K562 (cell line): ENCODE data around the gene VMP1.

Experiments used
- ARNT ChIP-seq, 2 experiments: fragments of 450-650 bp; IDR thresholded peaks; 2 replicates each; pipeline ENCODE4 v1.6.1; 2016; ENCODE audit warnings: mild to moderate bottlenecking in 1 of 2
- FOXA1 ChIP-seq: fragments of 450-650 bp; IDR thresholded peaks from 2 replicates; pipeline ENCODE4 v1.6.1; 2016; ENCODE audit warnings: mild to moderate bottlenecking, borderline replicate concordance
- MBD1 ChIP-seq: fragments of 250-450 bp; sonication (Bioruptor Pico); IDR thresholded peaks from 2 replicates; pipeline ENCODE4 v1.8.0; 2022; ENCODE audit warnings: inconsistent platforms
- NFE2L1 ChIP-seq: fragments of 450-650 bp; IDR thresholded peaks from 2 replicates; pipeline ENCODE4 v1.6.1; 2016; ENCODE audit warnings: missing genetic modification characterization, low read depth, mild to moderate bottlenecking, missing compliant biosample characterization, moderate library complexity, borderline replicate concordance
- POLR2B ChIP-seq: fragments of 450-650 bp; IDR thresholded peaks from 2 replicates; pipeline ENCODE4 v1.6.1; 2018; ENCODE audit warnings: low read depth; ENCODE audit not compliant: partially characterized antibody
- SMC3 ChIP-seq: conservative IDR thresholded peaks from 2 replicates; pipeline ENCODE4 v1.6.1; 2011; ENCODE audit warnings: low read depth, low read length, improper control_type of control experiment; ENCODE audit not compliant: insufficient read depth
- SNRNP70 ChIP-seq: fragments of 200-400 bp; formaldehyde crosslinking; optimal IDR thresholded peaks from 2 replicates; pipeline ENCODE3; 2017; ENCODE audit warnings: low read depth, low read length
- TOE1 ChIP-seq, 2 experiments: fragments of 450-650 bp in 1 of 2; sonication (generic) in 1 of 2; formaldehyde crosslinking in 1 of 2; IDR thresholded peaks; 2 replicates each; pipeline versions ENCODE4 v1.7.1 to v1.8.0; 2016 to 2022; ENCODE audit warnings: borderline replicate concordance in 2 of 2, mild to moderate bottlenecking in 2 of 2, antibody characterized with exemption in 1 of 2, inconsistent platforms in 1 of 2, low read depth in 1 of 2, missing genetic modification reagents in 1 of 2, moderate library complexity in 1 of 2
- ZFP91 ChIP-seq: sonication (generic); formaldehyde crosslinking; IDR thresholded peaks from 2 replicates; pipeline ENCODE4 v1.8.0; 2022; ENCODE audit warnings: mild to moderate bottlenecking, missing genetic modification reagents
- ZNF282 ChIP-seq: sonication (generic); formaldehyde crosslinking; IDR thresholded peaks from 2 replicates; pipeline ENCODE4 v1.8.1; 2023; ENCODE audit warnings: missing genetic modification reagents
- TF ChIP-seq, protein P1 (sequence below): sonication (generic); formaldehyde crosslinking; IDR thresholded peaks from 2 replicates; pipeline ENCODE4 v1.8.0; 2022; ENCODE audit warnings: mild to moderate bottlenecking, low read depth, missing genetic modification reagents
- TF ChIP-seq, protein P2 (sequence below), 3 experiments: IDR thresholded peaks in 2 of 3; conservative IDR thresholded peaks in 1 of 3; 2 replicates each; pipeline ENCODE4 v1.5.1; 2011 to 2012; ENCODE audit warnings: low read length in 3 of 3, mild to moderate bottlenecking in 3 of 3, control low read depth in 2 of 3, improper control_type of control experiment in 1 of 3, inconsistent platforms in 1 of 3, low read depth in 1 of 3, mixed read lengths in 1 of 3, moderate library complexity in 1 of 3; ENCODE audit not compliant: insufficient read depth in 2 of 3
- TF ChIP-seq, protein P3 (sequence below): sonication (generic); formaldehyde crosslinking; IDR thresholded peaks from 2 replicates; pipeline ENCODE4 v1.8.0; 2022; ENCODE audit warnings: missing genetic modification reagents, mild to moderate bottlenecking, moderate library complexity, borderline replicate concordance
- TF ChIP-seq, protein P4 (sequence below): fragments of 450-650 bp; IDR thresholded peaks from 2 replicates; pipeline ENCODE4 v1.6.1; 2018; ENCODE audit not compliant: partially characterized antibody

DNA sequence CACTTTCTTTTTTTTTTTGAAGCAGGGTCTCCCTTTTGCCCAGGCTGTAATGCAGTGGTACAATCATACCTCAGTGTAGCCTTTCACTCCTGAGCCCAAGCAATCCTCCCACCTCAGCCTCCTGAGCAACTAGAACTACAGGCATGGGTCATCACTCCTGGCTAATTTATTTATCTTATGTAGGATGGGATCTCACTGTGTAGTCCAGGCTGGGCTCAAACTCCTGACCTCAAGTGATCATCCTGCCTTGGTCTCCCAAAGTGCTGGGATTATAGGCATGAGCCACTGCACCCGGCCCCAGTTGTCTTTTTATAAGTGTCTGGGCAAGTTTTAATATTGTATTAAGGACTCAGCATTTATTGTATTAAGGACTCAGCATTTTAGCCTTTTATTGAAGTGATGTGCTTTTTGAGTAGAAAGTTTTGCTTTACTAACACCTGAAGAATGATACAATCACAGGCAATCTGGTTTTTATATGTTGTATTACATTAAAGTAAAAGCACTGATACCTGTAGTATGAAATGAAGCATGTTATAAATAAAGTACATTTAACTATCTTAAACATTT, 22.9 kb downstream of the VMP1 start:
- TF ChIP-seq TOE1 (IDR thresholded peaks at IDR 0.05; ENCODE audit: borderline replicate concordance) (no peak), TOE1 (CRISPR knock-in tag; IDR thresholded peaks at IDR 0.05; ENCODE audit: borderline replicate concordance, low read depth) (no peak), ARNT (IDR thresholded peaks at IDR 0.05) (no peak), ZFP91 (CRISPR knock-in tag) (no peak), MBD1 (CRISPR knock-in tag) (no peak), FOXA1 (no peak), NFE2L1 (tag) (no peak), POLR2B (no peak), SMC3 (no peak), ZNF282 (CRISPR knock-in tag) (no peak), SNRNP70 (no peak)
- TF ChIP-seq, protein P1, sequence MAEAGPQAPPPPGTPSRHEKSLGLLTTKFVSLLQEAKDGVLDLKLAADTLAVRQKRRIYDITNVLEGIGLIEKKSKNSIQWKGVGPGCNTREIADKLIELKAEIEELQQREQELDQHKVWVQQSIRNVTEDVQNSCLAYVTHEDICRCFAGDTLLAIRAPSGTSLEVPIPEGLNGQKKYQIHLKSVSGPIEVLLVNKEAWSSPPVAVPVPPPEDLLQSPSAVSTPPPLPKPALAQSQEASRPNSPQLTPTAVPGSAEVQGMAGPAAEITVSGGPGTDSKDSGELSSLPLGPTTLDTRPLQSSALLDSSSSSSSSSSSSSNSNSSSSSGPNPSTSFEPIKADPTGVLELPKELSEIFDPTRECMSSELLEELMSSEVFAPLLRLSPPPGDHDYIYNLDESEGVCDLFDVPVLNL (CRISPR knock-in tag), result no peak
- TF ChIP-seq, protein P2, sequence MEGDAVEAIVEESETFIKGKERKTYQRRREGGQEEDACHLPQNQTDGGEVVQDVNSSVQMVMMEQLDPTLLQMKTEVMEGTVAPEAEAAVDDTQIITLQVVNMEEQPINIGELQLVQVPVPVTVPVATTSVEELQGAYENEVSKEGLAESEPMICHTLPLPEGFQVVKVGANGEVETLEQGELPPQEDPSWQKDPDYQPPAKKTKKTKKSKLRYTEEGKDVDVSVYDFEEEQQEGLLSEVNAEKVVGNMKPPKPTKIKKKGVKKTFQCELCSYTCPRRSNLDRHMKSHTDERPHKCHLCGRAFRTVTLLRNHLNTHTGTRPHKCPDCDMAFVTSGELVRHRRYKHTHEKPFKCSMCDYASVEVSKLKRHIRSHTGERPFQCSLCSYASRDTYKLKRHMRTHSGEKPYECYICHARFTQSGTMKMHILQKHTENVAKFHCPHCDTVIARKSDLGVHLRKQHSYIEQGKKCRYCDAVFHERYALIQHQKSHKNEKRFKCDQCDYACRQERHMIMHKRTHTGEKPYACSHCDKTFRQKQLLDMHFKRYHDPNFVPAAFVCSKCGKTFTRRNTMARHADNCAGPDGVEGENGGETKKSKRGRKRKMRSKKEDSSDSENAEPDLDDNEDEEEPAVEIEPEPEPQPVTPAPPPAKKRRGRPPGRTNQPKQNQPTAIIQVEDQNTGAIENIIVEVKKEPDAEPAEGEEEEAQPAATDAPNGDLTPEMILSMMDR (IDR thresholded peaks at IDR 0.05 in 2 of 3, conservative IDR thresholded peaks at IDR 0.05 in 1 of 3; ENCODE audit: insufficient read depth in 2 of 3, low read depth in 1 of 3, low read length in 3 of 3), result no peak
- TF ChIP-seq, protein P3, sequence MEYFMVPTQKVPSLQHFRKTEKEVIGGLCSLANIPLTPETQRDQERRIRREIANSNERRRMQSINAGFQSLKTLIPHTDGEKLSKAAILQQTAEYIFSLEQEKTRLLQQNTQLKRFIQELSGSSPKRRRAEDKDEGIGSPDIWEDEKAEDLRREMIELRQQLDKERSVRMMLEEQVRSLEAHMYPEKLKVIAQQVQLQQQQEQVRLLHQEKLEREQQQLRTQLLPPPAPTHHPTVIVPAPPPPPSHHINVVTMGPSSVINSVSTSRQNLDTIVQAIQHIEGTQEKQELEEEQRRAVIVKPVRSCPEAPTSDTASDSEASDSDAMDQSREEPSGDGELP (CRISPR knock-in tag), result no peak
- TF ChIP-seq, protein P4, sequence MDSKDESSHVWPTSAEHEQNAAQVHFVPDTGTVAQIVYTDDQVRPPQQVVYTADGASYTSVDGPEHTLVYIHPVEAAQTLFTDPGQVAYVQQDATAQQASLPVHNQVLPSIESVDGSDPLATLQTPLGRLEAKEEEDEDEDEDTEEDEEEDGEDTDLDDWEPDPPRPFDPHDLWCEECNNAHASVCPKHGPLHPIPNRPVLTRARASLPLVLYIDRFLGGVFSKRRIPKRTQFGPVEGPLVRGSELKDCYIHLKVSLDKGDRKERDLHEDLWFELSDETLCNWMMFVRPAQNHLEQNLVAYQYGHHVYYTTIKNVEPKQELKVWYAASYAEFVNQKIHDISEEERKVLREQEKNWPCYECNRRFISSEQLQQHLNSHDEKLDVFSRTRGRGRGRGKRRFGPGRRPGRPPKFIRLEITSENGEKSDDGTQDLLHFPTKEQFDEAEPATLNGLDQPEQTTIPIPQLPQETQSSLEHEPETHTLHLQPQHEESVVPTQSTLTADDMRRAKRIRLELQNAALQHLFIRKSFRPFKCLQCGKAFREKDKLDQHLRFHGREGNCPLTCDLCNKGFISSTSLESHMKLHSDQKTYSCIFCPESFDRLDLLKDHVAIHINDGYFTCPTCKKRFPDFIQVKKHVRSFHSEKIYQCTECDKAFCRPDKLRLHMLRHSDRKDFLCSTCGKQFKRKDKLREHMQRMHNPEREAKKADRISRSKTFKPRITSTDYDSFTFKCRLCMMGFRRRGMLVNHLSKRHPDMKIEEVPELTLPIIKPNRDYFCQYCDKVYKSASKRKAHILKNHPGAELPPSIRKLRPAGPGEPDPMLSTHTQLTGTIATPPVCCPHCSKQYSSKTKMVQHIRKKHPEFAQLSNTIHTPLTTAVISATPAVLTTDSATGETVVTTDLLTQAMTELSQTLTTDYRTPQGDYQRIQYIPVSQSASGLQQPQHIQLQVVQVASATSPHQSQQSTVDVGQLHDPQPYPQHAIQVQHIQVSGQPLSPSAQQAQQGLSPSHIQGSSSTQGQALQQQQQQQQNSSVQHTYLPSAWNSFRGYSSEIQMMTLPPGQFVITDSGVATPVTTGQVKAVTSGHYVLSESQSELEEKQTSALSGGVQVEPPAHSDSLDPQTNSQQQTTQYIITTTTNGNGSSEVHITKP, result no peak
